CD14-positive monocyte (primary cell): Measurements from ENCODE around the gene STON2. TPM values are rescaled to one million over a fixed set of nuclear protein-coding genes. Genes with fewer than 3 reads are reported as not detected.
A peak's percentile ranks its signal among the peaks of the same experiment; 100 is the strongest.

ENCODE experiments used
- DNase-seq, 3 donors: peaks; one replicate each; pipeline ENCODE4 v3.0.0-alpha.2; 2011 to 2022
- H2AFZ ChIP-seq: 2 replicates; pipeline ENCODE4 v1.6.0; 2012; ENCODE audit warnings: mild to moderate bottlenecking, low read depth, low read length, inconsistent platforms; ENCODE audit not compliant: insufficient read depth, poor library complexity, severe bottlenecking
- H3K27ac ChIP-seq, 2 donors: 1 replicate in 1 of 2; 2 replicates in 1 of 2; pipeline ENCODE4 v1.5.1; 2012 to 2013; ENCODE audit warnings: low read length in 2 of 2, control low read depth in 1 of 2, inconsistent platforms in 1 of 2, low read depth in 1 of 2, mild to moderate bottlenecking in 1 of 2
- H3K27me3 ChIP-seq, 2 donors: one replicate each; pipeline versions ENCODE4 v1.6.0 to v1.6.1; 2011 to 2013; ENCODE audit warnings: low read length in 2 of 2; ENCODE audit not compliant: control insufficient read depth in 2 of 2, insufficient read depth in 2 of 2
- H3K36me3 ChIP-seq, 2 donors: replicated peaks in 1 of 2; 1 replicate in 1 of 2; 2 replicates in 1 of 2; pipeline versions ENCODE4 v1.5.1 to v1.6.1; 2012 to 2013; ENCODE audit warnings: low read length in 2 of 2, control low read depth in 1 of 2, inconsistent platforms in 1 of 2, mild to moderate bottlenecking in 1 of 2; ENCODE audit not compliant: insufficient read depth in 2 of 2, control insufficient read depth in 1 of 2
- H3K4me1 ChIP-seq, 2 donors: 1 replicate in 1 of 2; 2 replicates in 1 of 2; pipeline versions ENCODE4 v1.5.1 to v1.6.1; 2012 to 2013; ENCODE audit warnings: low read length in 2 of 2, control low read depth in 1 of 2, inconsistent platforms in 1 of 2, mild to moderate bottlenecking in 1 of 2, moderate library complexity in 1 of 2; ENCODE audit not compliant: insufficient read depth in 2 of 2, control insufficient read depth in 1 of 2
- H3K4me2 ChIP-seq: replicated peaks from 2 replicates; pipeline ENCODE3; 2012; ENCODE audit warnings: low read length, moderate library complexity, mild to moderate bottlenecking; ENCODE audit not compliant: poor library complexity, severe bottlenecking; ENCODE audit errors: extremely low read depth
- H3K4me3 ChIP-seq, 3 experiments: fragments of 200-600 bp in 1 of 3; sonication (generic) in 1 of 3; replicated peaks in 1 of 3; 1 replicate in 2 of 3; 2 replicates in 1 of 3; pipeline ENCODE4 v1.5.1; 2011 to 2013; ENCODE audit warnings: low read length in 3 of 3, mild to moderate bottlenecking in 3 of 3, control low read depth in 2 of 3, low read depth in 2 of 3, inconsistent platforms in 1 of 3, moderate library complexity in 1 of 3
- H3K79me2 ChIP-seq: 2 replicates; pipeline ENCODE4 v1.6.0; 2012; ENCODE audit warnings: mild to moderate bottlenecking, control low read depth, inconsistent platforms, low read length, moderate library complexity; ENCODE audit not compliant: insufficient read depth
- H3K9ac ChIP-seq: 2 replicates; pipeline ENCODE4 v1.6.0; 2017; ENCODE audit warnings: low read length, mild to moderate bottlenecking; ENCODE audit not compliant: insufficient read depth, poor library complexity, severe bottlenecking
- H3K9me3 ChIP-seq, 2 donors: replicated peaks in 1 of 2; 1 replicate in 1 of 2; 2 replicates in 1 of 2; pipeline versions ENCODE4 v1.5.1 to v1.6.1; 2012 to 2013; ENCODE audit warnings: low read length in 2 of 2, control low read depth in 1 of 2; ENCODE audit not compliant: control insufficient read depth in 1 of 2, insufficient read depth in 1 of 2
- H4K20me1 ChIP-seq: 2 replicates; pipeline ENCODE4 v1.6.0; 2012; ENCODE audit warnings: mild to moderate bottlenecking, low read length, control low read depth, moderate library complexity; ENCODE audit not compliant: insufficient read depth
- H3K27ac Mint-ChIP-seq, 7 donors: one replicate each; pipeline ENCODE4 v1.8.0; 2020; ENCODE audit warnings: mild to moderate bottlenecking in 7 of 7, mixed read lengths in 7 of 7, moderate library complexity in 6 of 7, inconsistent platforms in 2 of 7
- H3K27me3 Mint-ChIP-seq, 3 donors: one replicate each; pipeline ENCODE4 v1.8.0; 2021 to 2022; ENCODE audit warnings: low read depth in 3 of 3, mild to moderate bottlenecking in 3 of 3, mixed read lengths in 3 of 3, moderate library complexity in 3 of 3, inconsistent platforms in 1 of 3
- H3K36me3 Mint-ChIP-seq, 2 donors: one replicate each; pipeline ENCODE4 v1.8.0; 2020; ENCODE audit warnings: mixed read lengths in 2 of 2, inconsistent platforms in 1 of 2, mild to moderate bottlenecking in 1 of 2
- H3K4me1 Mint-ChIP-seq: one replicate; pipeline ENCODE4 v1.8.0; 2020; ENCODE audit warnings: mild to moderate bottlenecking, mixed read lengths
- H3K4me3 Mint-ChIP-seq, 2 donors: one replicate each; pipeline ENCODE4 v1.8.0; 2020; ENCODE audit warnings: mild to moderate bottlenecking in 2 of 2, mixed read lengths in 2 of 2, moderate library complexity in 1 of 2
- H3K9me3 Mint-ChIP-seq, 7 donors: one replicate each; pipeline ENCODE4 v1.8.0; 2020 to 2022; ENCODE audit warnings: mixed read lengths in 7 of 7, mild to moderate bottlenecking in 6 of 7, moderate library complexity in 6 of 7, inconsistent platforms in 2 of 7
- CTCF ChIP-seq: fragments of 200-600 bp; IDR thresholded peaks from one replicate; pipeline ENCODE4 v1.8.0; 2022; ENCODE audit warnings: antibody characterized with exemption, mild to moderate bottlenecking
- whole genome bisulfite sequencing: methylation state at CpG from one replicate; pipeline ENCODE4 v1.1.5; 2013; ENCODE audit warnings: missing lambda C conversion rate; ENCODE audit not compliant: insufficient coverage; 5-methylcytosine and 5-hydroxymethylcytosine counted together
- intact Hi-C, 2 donors: fragments of 100-400 bp; cut with micrococcal nuclease; formaldehyde crosslinking; loops; one replicate each; pipeline versions ENCODE4 v1.15.0 to v1.15.1; 2023
- polyA plus RNA-seq, 3 donors: library from polyadenylated mRNA; depleted of rRNA in 1 of 3; unstranded in 2 of 3; stranded (reverse) in 1 of 3; fragments of 300-500 nt in 2 of 3; fragments of >200 nt in 1 of 3; fragmentation: Illumina TruSeq in 2 of 3; gene quantifications; 1 replicate in 2 of 3; 2 replicates in 1 of 3; pipeline ENCODE4 v1.2.3, GENCODE V29; 2012 to 2021

Gene STON2
- polyA plus RNA-seq, 3 donors, result 1.6 to 3.2 (median 2.1) TPM

DNA sequence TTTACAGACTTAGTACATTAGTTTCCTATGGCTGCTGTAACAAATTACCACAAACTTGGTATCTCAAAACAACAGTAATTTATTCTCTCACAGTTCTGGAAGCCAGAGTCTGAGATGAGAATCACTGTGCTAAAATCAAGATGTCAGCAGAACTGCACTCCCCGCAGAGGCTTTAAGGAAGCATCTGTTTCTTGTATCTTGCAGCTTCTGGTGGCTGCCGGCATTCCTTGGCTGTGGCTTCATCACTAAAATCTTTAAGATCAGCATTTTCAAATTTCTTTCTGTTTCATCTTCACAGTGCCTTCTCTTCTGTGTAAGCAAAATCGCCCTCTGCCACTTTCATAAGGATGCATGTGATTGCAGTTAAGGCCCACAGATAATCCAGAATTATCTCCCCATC lies 9.4 kb downstream of the STON2 start:
- H3K27me3 Mint-ChIP-seq, result peaks cover 33 to 54% (median 39%) of the 10 kb centered on the region in 3 donors
- WGBS, result 71% methylated on average over 2 of the region's 3 CpGs
- Histone ChIP-seq H3K79me2 (no peaks in the 10 kb centered on the region), H4K20me1 (no peaks in the 10 kb centered on the region), H3K4me1 (no peaks in the 10 kb centered on the region), H3K4me2 (no peak overlapping the region), H3K9ac (no peak overlapping the region), H3K27ac (no peak overlapping the region), H3K9me3 (peaks cover 4 to 8% of the 10 kb centered on the region in 2 donors), H3K36me3 (no peaks in the 10 kb centered on the region), H3K27me3 (peaks cover 25 to 34% of the 10 kb centered on the region in 2 donors), H3K4me3 (no peak overlapping the region), H2AFZ (no peak overlapping the region)
- no peaks in the 10 kb centered on the region for H3K4me1 Mint-ChIP-seq
- peak overlapping the region in 1 of 2 donors; percentile 49 for H3K4me3 Mint-ChIP-seq
- DNase-seq, result no peak
- H3K36me3 Mint-ChIP-seq, result peaks cover 0 to 3% of the 10 kb centered on the region in 2 donors
- H3K9me3 Mint-ChIP-seq, result peaks cover 0 to 12% (median 10%) of the 10 kb centered on the region in 7 donors
- H3K27ac Mint-ChIP-seq, result no peak overlapping the region
- intact Hi-C loops, result no loop called here
- TF ChIP-seq CTCF, result no peak

DNA sequence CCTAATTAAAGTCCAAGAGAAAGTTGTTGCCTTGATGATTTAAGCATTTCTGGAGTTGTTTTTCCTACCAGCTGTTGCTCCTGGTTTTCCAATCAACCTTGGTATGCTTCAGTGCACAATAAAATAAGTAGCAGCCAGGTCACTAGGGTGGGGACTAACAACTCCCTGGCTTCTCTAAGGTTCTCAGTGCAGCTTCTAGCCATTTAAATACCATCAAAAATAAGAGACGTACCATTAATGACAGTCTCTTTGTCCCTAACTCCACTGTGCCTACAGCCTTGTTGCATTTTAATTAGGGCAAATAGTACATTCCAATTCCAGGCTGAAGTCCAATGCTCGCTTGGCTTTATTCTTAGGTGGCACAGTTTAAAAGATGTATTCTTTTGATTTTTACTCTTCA lies 11.8 kb downstream of the STON2 start:
- no peak for TF ChIP-seq CTCF
- Histone ChIP-seq H3K36me3 (no peaks in the 10 kb centered on the region), H3K79me2 (no peaks in the 10 kb centered on the region), H3K4me3 (no peak overlapping the region), H3K4me2 (no peak overlapping the region), H3K9me3 (no peaks in the 10 kb centered on the region), H4K20me1 (no peaks in the 10 kb centered on the region), H3K27me3 (peaks cover 10 to 28% of the 10 kb centered on the region in 2 donors), H3K4me1 (no peaks in the 10 kb centered on the region), H3K9ac (no peak overlapping the region), H3K27ac (no peak overlapping the region), H2AFZ (no peak overlapping the region)
- no peaks in the 10 kb centered on the region for H3K4me1 Mint-ChIP-seq
- no CpG with 5 or more reads among the region's 2 CpGs for WGBS
- peaks cover 0 to 3% (median 0%) of the 10 kb centered on the region in 7 donors for H3K9me3 Mint-ChIP-seq
- peaks cover 24 to 43% (median 37%) of the 10 kb centered on the region in 3 donors for H3K27me3 Mint-ChIP-seq
- DNase-seq, result no peak
- H3K36me3 Mint-ChIP-seq, result peaks cover 0 to 3% of the 10 kb centered on the region in 2 donors
- intact Hi-C loops, result loop anchor here (10.0 kb wide), 1 partner anchor 46 kb away; no protein-coding TSS in a partner anchor
- peak overlapping the region in 1 of 2 donors; percentile 47 for H3K4me3 Mint-ChIP-seq
- no peak overlapping the region for H3K27ac Mint-ChIP-seq
